CD14-positive monocyte (primary cell): ENCODE data around the gene FGF19. TPM values are rescaled to one million over a fixed set of nuclear protein-coding genes. Genes with fewer than 3 reads are reported as not detected.

Experiments
- DNase-seq, 3 donors: peaks; one replicate each; pipeline ENCODE4 v3.0.0-alpha.2; 2011 to 2022
- H2AFZ ChIP-seq: 2 replicates; pipeline ENCODE4 v1.6.0; 2012; ENCODE audit warnings: mild to moderate bottlenecking, low read depth, low read length, inconsistent platforms; ENCODE audit not compliant: insufficient read depth, poor library complexity, severe bottlenecking
- H3K27ac ChIP-seq, 2 donors: 1 replicate in 1 of 2; 2 replicates in 1 of 2; pipeline ENCODE4 v1.5.1; 2012 to 2013; ENCODE audit warnings: low read length in 2 of 2, control low read depth in 1 of 2, inconsistent platforms in 1 of 2, low read depth in 1 of 2, mild to moderate bottlenecking in 1 of 2
- H3K27me3 ChIP-seq, 2 donors: one replicate each; pipeline versions ENCODE4 v1.6.0 to v1.6.1; 2011 to 2013; ENCODE audit warnings: low read length in 2 of 2; ENCODE audit not compliant: control insufficient read depth in 2 of 2, insufficient read depth in 2 of 2
- H3K36me3 ChIP-seq, 2 donors: replicated peaks in 1 of 2; 1 replicate in 1 of 2; 2 replicates in 1 of 2; pipeline versions ENCODE4 v1.5.1 to v1.6.1; 2012 to 2013; ENCODE audit warnings: low read length in 2 of 2, control low read depth in 1 of 2, inconsistent platforms in 1 of 2, mild to moderate bottlenecking in 1 of 2; ENCODE audit not compliant: insufficient read depth in 2 of 2, control insufficient read depth in 1 of 2
- H3K4me1 ChIP-seq, 2 donors: 1 replicate in 1 of 2; 2 replicates in 1 of 2; pipeline versions ENCODE4 v1.5.1 to v1.6.1; 2012 to 2013; ENCODE audit warnings: low read length in 2 of 2, control low read depth in 1 of 2, inconsistent platforms in 1 of 2, mild to moderate bottlenecking in 1 of 2, moderate library complexity in 1 of 2; ENCODE audit not compliant: insufficient read depth in 2 of 2, control insufficient read depth in 1 of 2
- H3K4me2 ChIP-seq: replicated peaks from 2 replicates; pipeline ENCODE3; 2012; ENCODE audit warnings: low read length, moderate library complexity, mild to moderate bottlenecking; ENCODE audit not compliant: poor library complexity, severe bottlenecking; ENCODE audit errors: extremely low read depth
- H3K4me3 ChIP-seq, 3 experiments: fragments of 200-600 bp in 1 of 3; sonication (generic) in 1 of 3; replicated peaks in 1 of 3; 1 replicate in 2 of 3; 2 replicates in 1 of 3; pipeline ENCODE4 v1.5.1; 2011 to 2013; ENCODE audit warnings: low read length in 3 of 3, mild to moderate bottlenecking in 3 of 3, control low read depth in 2 of 3, low read depth in 2 of 3, inconsistent platforms in 1 of 3, moderate library complexity in 1 of 3
- H3K79me2 ChIP-seq: 2 replicates; pipeline ENCODE4 v1.6.0; 2012; ENCODE audit warnings: mild to moderate bottlenecking, control low read depth, inconsistent platforms, low read length, moderate library complexity; ENCODE audit not compliant: insufficient read depth
- H3K9ac ChIP-seq: 2 replicates; pipeline ENCODE4 v1.6.0; 2017; ENCODE audit warnings: low read length, mild to moderate bottlenecking; ENCODE audit not compliant: insufficient read depth, poor library complexity, severe bottlenecking
- H3K9me3 ChIP-seq, 2 donors: replicated peaks in 1 of 2; 1 replicate in 1 of 2; 2 replicates in 1 of 2; pipeline versions ENCODE4 v1.5.1 to v1.6.1; 2012 to 2013; ENCODE audit warnings: low read length in 2 of 2, control low read depth in 1 of 2; ENCODE audit not compliant: control insufficient read depth in 1 of 2, insufficient read depth in 1 of 2
- H4K20me1 ChIP-seq: 2 replicates; pipeline ENCODE4 v1.6.0; 2012; ENCODE audit warnings: mild to moderate bottlenecking, low read length, control low read depth, moderate library complexity; ENCODE audit not compliant: insufficient read depth
- H3K27ac Mint-ChIP-seq, 7 donors: one replicate each; pipeline ENCODE4 v1.8.0; 2020; ENCODE audit warnings: mild to moderate bottlenecking in 7 of 7, mixed read lengths in 7 of 7, moderate library complexity in 6 of 7, inconsistent platforms in 2 of 7
- H3K27me3 Mint-ChIP-seq, 3 donors: one replicate each; pipeline ENCODE4 v1.8.0; 2021 to 2022; ENCODE audit warnings: low read depth in 3 of 3, mild to moderate bottlenecking in 3 of 3, mixed read lengths in 3 of 3, moderate library complexity in 3 of 3, inconsistent platforms in 1 of 3
- H3K36me3 Mint-ChIP-seq, 2 donors: one replicate each; pipeline ENCODE4 v1.8.0; 2020; ENCODE audit warnings: mixed read lengths in 2 of 2, inconsistent platforms in 1 of 2, mild to moderate bottlenecking in 1 of 2
- H3K4me1 Mint-ChIP-seq: one replicate; pipeline ENCODE4 v1.8.0; 2020; ENCODE audit warnings: mild to moderate bottlenecking, mixed read lengths
- H3K4me3 Mint-ChIP-seq, 2 donors: one replicate each; pipeline ENCODE4 v1.8.0; 2020; ENCODE audit warnings: mild to moderate bottlenecking in 2 of 2, mixed read lengths in 2 of 2, moderate library complexity in 1 of 2
- H3K9me3 Mint-ChIP-seq, 7 donors: one replicate each; pipeline ENCODE4 v1.8.0; 2020 to 2022; ENCODE audit warnings: mixed read lengths in 7 of 7, mild to moderate bottlenecking in 6 of 7, moderate library complexity in 6 of 7, inconsistent platforms in 2 of 7
- CTCF ChIP-seq: fragments of 200-600 bp; IDR thresholded peaks from one replicate; pipeline ENCODE4 v1.8.0; 2022; ENCODE audit warnings: antibody characterized with exemption, mild to moderate bottlenecking
- WGBS: methylation state at CpG from one replicate; pipeline ENCODE4 v1.1.5; 2013; ENCODE audit warnings: missing lambda C conversion rate; ENCODE audit not compliant: insufficient coverage; 5-methylcytosine and 5-hydroxymethylcytosine counted together
- intact Hi-C, 2 donors: fragments of 100-400 bp; cut with micrococcal nuclease; formaldehyde crosslinking; loops; one replicate each; pipeline versions ENCODE4 v1.15.0 to v1.15.1; 2023
- polyA plus RNA-seq, 3 donors: library from polyadenylated mRNA; depleted of rRNA in 1 of 3; unstranded in 2 of 3; stranded (reverse) in 1 of 3; fragments of 300-500 nt in 2 of 3; fragments of >200 nt in 1 of 3; fragmentation: Illumina TruSeq in 2 of 3; gene quantifications; 1 replicate in 2 of 3; 2 replicates in 1 of 3; pipeline ENCODE4 v1.2.3, GENCODE V29; 2012 to 2021

Gene FGF19
- polyA plus RNA-seq, 3 donors, result not detected

DNA sequence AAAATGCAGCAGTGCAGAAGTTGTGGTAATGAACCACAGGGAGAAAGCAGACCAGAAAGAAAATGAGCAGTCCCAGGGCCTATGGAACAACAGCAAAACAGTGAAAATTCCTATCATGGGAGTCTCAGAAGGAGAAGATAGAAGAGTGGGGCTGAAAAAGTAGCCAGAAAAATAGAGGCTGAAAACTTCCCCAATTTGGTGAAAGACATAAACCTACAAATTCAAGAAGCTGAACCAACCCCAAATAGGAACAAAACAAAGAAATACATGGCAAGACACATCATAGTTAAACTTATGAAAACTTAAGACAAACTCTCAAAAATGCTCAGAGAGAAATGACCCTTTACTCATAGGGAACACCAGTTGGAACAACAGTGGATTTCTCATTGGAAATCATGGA lies 11.4 kb downstream of the FGF19 start:
- intact Hi-C loops, result loop anchor here in 1 of 2 donors (2.0 kb wide), 1 partner anchor 194 kb away; no protein-coding TSS in a partner anchor
- Histone ChIP-seq H3K9ac (no peak overlapping the region), H3K4me1 (no peaks in the 10 kb centered on the region), H3K27me3 (no peaks in the 10 kb centered on the region), H3K79me2 (no peaks in the 10 kb centered on the region), H3K27ac (no peak overlapping the region), H3K4me3 (no peak overlapping the region), H3K9me3 (no peaks in the 10 kb centered on the region), H2AFZ (no peak overlapping the region), H4K20me1 (no peaks in the 10 kb centered on the region), H3K4me2 (no peak overlapping the region), H3K36me3 (no peaks in the 10 kb centered on the region)
- Mint-ChIP-seq H3K4me3 (no peak overlapping the region), H3K9me3 (peaks cover 4 to 19% (median 10%) of the 10 kb centered on the region in 7 donors), H3K27me3 (peaks cover 4 to 55% (median 21%) of the 10 kb centered on the region in 3 donors), H3K36me3 (no peaks in the 10 kb centered on the region), H3K27ac (no peak overlapping the region), H3K4me1 (no peaks in the 10 kb centered on the region)
- TF ChIP-seq CTCF, result no peak
- no peak for DNase-seq

- Mint-ChIP-seq H3K36me3 (no peaks in the 10 kb centered on the region), H3K9me3 (peaks cover 4 to 19% (median 10%) of the 10 kb centered on the region in 7 donors), H3K27me3 (peaks cover 10 to 64% (median 26%) of the 10 kb centered on the region in 3 donors), H3K4me1 (no peaks in the 10 kb centered on the region), H3K27ac (no peak overlapping the region), H3K4me3 (peak overlapping the region in 1 of 2 donors; percentile 14)
- Histone ChIP-seq H3K27me3 (peaks cover 0 to 8% of the 10 kb centered on the region in 2 donors), H3K4me1 (no peaks in the 10 kb centered on the region), H3K9ac (no peak overlapping the region), H3K36me3 (no peaks in the 10 kb centered on the region), H3K9me3 (no peaks in the 10 kb centered on the region), H3K27ac (no peak overlapping the region), H3K4me3 (no peak overlapping the region), H3K79me2 (no peaks in the 10 kb centered on the region), H3K4me2 (no peak overlapping the region), H4K20me1 (no peaks in the 10 kb centered on the region), H2AFZ (no peak overlapping the region)
- DNase-seq, result no peak
- 100% methylated on average over 2 of the region's 2 CpGs for WGBS
- no peak for TF ChIP-seq CTCF
- intact Hi-C loops, result no loop called here
Measured at GRCh38 chr11:69691463-69691862, 12.4 kb downstream of the FGF19 start.
